Thyroid gland (tissue), 4 donors: Measurements from ENCODE around the gene ELL. TPM values are rescaled to one million over a fixed set of nuclear protein-coding genes. Genes with fewer than 3 reads are reported as not detected.

Source experiments
- DNase-seq, 2 donors: peaks; one replicate each; pipeline ENCODE4 v3.0.0-alpha.2; 2019
- H3K27ac ChIP-seq, 3 donors: fragments of 200-600 bp; sonication (generic); 1 replicate in 2 of 3; 2 replicates in 1 of 3; pipeline ENCODE4 v1.5.1; 2016 to 2019; ENCODE audit warnings: mild to moderate bottlenecking in 1 of 3, moderate library complexity in 1 of 3
- H3K27me3 ChIP-seq: fragments of 200-600 bp; sonication (generic); one replicate; pipeline ENCODE4 v1.5.1; 2019
- H3K36me3 ChIP-seq, 2 donors: fragments of 200-600 bp; sonication (generic); one replicate each; pipeline ENCODE4 v1.5.1; 2016 to 2019
- H3K4me1 ChIP-seq, 2 donors: fragments of 200-600 bp; sonication (generic); one replicate each; pipeline ENCODE4 v1.5.1; 2017 to 2019
- H3K4me3 ChIP-seq, 3 donors: fragments of 200-600 bp; sonication (generic); replicated peaks in 1 of 3; 1 replicate in 2 of 3; 2 replicates in 1 of 3; pipeline ENCODE4 v1.5.1; 2016; ENCODE audit warnings: mild to moderate bottlenecking in 1 of 3
- H3K9me3 ChIP-seq: fragments of 200-600 bp; sonication (generic); one replicate; pipeline ENCODE4 v1.5.1; 2017
- POLR2A ChIP-seq, 2 donors: fragments of 450-650 bp; IDR thresholded peaks; one replicate each; pipeline ENCODE4 v1.6.1; 2017; ENCODE audit warnings: antibody characterized with exemption in 2 of 2, mild to moderate bottlenecking in 2 of 2, moderate library complexity in 1 of 2
- WGBS, 2 donors: methylation state at CpG; one replicate each; pipeline ENCODE4 v1.1.5; 2017; 5-methylcytosine and 5-hydroxymethylcytosine counted together
- intact Hi-C: fragments of 100-400 bp; cut with DNase I; formaldehyde crosslinking; loops from one replicate; pipeline ENCODE4 v1.15.1; 2023
- total RNA-seq, 4 donors: library from RNA; depleted of rRNA; stranded (reverse); fragments of >200 nt; gene quantifications; one replicate each; pipeline ENCODE4 v1.2.3, GENCODE V29; 2016
- TF ChIP-seq, protein P1 (sequence below), 6 experiments: fragments of 200-600 bp in 3 of 6; fragments of 450-650 bp in 3 of 6; sonication (generic) in 3 of 6; IDR thresholded peaks; one replicate each; pipeline ENCODE4 v1.5.1; 2016 to 2019; ENCODE audit warnings: antibody characterized with exemption in 6 of 6, mild to moderate bottlenecking in 2 of 6, inconsistent platforms in 1 of 6, moderate library complexity in 1 of 6

ELL gene
- total RNA-seq, 4 donors from 2014 or later, result 10.8 to 31.0 (median 11.5) TPM

DNA sequence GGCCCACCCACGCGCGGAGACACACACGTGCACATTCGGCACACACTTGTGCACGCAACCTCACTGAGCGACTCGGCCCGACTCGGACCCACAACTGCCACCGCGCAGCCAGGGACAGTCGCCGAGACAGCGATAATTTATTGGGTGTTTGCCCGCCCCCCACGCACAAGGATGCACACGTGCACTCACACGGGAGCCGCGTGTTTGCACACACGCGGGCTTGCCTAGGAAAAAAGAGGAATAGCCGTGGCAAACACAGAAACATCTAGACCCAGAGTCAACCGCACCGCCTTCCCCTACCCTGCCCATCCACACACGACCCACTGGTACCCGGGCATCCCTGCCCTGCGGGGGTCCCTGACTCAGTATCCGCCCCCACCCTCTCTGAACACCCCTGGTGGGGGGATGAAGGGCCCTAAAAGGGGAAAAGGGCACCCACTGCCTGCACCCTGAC is 103.8 kb downstream of the ELL start:
- TF ChIP-seq, protein P1, sequence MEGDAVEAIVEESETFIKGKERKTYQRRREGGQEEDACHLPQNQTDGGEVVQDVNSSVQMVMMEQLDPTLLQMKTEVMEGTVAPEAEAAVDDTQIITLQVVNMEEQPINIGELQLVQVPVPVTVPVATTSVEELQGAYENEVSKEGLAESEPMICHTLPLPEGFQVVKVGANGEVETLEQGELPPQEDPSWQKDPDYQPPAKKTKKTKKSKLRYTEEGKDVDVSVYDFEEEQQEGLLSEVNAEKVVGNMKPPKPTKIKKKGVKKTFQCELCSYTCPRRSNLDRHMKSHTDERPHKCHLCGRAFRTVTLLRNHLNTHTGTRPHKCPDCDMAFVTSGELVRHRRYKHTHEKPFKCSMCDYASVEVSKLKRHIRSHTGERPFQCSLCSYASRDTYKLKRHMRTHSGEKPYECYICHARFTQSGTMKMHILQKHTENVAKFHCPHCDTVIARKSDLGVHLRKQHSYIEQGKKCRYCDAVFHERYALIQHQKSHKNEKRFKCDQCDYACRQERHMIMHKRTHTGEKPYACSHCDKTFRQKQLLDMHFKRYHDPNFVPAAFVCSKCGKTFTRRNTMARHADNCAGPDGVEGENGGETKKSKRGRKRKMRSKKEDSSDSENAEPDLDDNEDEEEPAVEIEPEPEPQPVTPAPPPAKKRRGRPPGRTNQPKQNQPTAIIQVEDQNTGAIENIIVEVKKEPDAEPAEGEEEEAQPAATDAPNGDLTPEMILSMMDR (IDR thresholded peaks at IDR 0.05), result no peak
- no peak for TF ChIP-seq POLR2A (IDR thresholded peaks at IDR 0.05)
- intact Hi-C loops, result loop anchor here (10.0 kb wide), 2 partner anchors 163 to 213 kb away; partner anchors contain the start of gene RAB3A

DNA sequence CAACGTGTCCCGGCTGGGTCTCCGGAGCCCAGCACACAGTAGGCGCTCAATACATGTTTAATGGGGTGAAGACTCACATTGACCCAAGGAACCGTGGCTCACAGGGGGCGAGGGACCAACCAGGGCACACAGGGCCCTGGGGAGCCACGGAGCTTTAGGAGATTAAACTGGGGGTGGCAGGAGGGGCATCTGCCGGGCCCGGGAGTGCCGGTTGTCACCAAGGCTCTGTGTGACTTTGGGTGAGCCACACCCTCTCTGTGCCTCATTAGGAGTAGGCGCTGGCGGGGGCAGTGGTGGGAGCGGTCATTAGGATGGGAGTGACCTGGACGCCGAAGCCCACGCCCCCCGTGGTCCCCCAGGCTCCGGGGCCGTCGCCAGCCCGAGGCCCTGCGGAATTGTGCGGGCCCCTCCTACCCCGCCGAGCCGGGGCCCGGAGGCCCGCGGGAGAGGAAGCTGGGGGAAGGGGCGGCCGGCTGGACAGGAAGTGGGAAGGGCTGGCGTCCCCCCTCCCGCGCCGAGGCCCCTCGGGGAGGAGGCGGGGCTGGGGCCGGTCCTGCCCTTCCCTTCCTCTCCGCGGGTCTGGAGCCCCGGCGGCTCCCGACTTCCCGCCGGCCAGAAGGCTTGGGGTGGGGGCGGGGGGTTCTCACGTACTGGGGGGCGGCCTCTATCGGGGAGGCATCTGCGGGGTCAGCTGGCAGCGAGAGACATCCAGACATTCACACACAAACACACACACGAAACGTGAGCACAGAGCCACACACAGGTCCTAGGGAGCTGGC is 104.4 kb downstream of the ELL start:
- peak; percentile 50 to 62 for DNase-seq
- no peaks in the 10 kb centered on the region for H3K27me3 ChIP-seq
- H3K4me1 ChIP-seq, result peaks cover 44 to 59% of the 10 kb centered on the region in 2 donors
- peak overlapping the region; percentile 87 to 90 (median 90) for H3K27ac ChIP-seq
- WGBS, 2 donors, result 2 to 3% methylated on average over 10 to 11 of the region's 53 CpGs
- H3K36me3 ChIP-seq, result no peaks in the 10 kb centered on the region
- no peaks in the 10 kb centered on the region for H3K9me3 ChIP-seq
- intact Hi-C loops, result loop anchor here (10.0 kb wide), 2 partner anchors 163 to 213 kb away; partner anchors contain the start of gene RAB3A
- H3K4me3 ChIP-seq, result peak overlapping the region in 1 of 3 donors; percentile 38
- TF ChIP-seq POLR2A (IDR thresholded peaks at IDR 0.05), result no peak
- TF ChIP-seq, protein P1 (IDR thresholded peaks at IDR 0.05), result no peak

More for the DNA sequence above, 103.8 kb downstream of the ELL start:
- 15 to 18% methylated on average over 7 to 22 of the region's 30 CpGs for WGBS, 2 donors
- Histone ChIP-seq H3K4me1 (peaks cover 44 to 59% of the 10 kb centered on the region in 2 donors), H3K4me3 (peak overlapping the region in 1 of 3 donors; percentile 38), H3K27me3 (no peaks in the 10 kb centered on the region), H3K27ac (peak overlapping the region; percentile 87 to 90 (median 90)), H3K36me3 (no peaks in the 10 kb centered on the region), H3K9me3 (no peaks in the 10 kb centered on the region)
- no peak for DNase-seq

DNA sequence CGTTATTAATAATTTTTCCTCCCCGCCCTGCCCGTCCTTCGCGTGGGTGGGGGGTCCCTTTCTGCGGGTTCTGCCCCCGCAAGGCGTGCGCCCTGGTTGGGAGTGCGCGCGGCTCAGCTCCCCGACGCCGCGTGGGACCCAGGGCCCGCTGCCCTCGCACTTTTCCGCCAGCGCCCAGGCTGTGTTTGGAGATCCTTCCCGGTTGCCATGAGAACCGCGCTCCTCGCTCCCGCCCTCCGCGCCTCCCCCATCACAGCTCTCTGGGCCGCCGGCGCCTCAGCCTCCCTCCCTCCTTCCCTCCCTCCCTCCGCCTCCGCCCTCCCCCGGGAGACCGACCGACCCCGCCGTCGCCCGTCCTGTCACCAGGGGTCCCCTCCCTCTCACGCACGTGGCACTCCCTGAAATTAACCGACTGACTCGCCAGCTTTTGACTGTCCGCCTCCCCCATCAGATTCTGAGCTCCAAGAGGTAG is 105.1 kb downstream of the ELL start:
- H3K4me1 ChIP-seq, result peaks cover 44 to 59% of the 10 kb centered on the region in 2 donors
- H3K27me3 ChIP-seq, result no peaks in the 10 kb centered on the region
- TF ChIP-seq, protein P1 (IDR thresholded peaks at IDR 0.05), result no peak
- TF ChIP-seq POLR2A (IDR thresholded peaks at IDR 0.05), result no peak
- H3K36me3 ChIP-seq, result no peaks in the 10 kb centered on the region
- intact Hi-C loops, result loop anchor here (10.0 kb wide), 2 partner anchors 162 to 212 kb away; partner anchors contain the start of gene RAB3A
- peak; percentile 71 to 81 for DNase-seq
- H3K9me3 ChIP-seq, result no peaks in the 10 kb centered on the region
- WGBS, 2 donors, result 1% methylated on average over 33 to 41 of the region's 44 CpGs
- peak overlapping the region; percentile 87 to 90 (median 90) for H3K27ac ChIP-seq
- H3K4me3 ChIP-seq, result peak overlapping the region in 1 of 3 donors; percentile 38

DNA sequence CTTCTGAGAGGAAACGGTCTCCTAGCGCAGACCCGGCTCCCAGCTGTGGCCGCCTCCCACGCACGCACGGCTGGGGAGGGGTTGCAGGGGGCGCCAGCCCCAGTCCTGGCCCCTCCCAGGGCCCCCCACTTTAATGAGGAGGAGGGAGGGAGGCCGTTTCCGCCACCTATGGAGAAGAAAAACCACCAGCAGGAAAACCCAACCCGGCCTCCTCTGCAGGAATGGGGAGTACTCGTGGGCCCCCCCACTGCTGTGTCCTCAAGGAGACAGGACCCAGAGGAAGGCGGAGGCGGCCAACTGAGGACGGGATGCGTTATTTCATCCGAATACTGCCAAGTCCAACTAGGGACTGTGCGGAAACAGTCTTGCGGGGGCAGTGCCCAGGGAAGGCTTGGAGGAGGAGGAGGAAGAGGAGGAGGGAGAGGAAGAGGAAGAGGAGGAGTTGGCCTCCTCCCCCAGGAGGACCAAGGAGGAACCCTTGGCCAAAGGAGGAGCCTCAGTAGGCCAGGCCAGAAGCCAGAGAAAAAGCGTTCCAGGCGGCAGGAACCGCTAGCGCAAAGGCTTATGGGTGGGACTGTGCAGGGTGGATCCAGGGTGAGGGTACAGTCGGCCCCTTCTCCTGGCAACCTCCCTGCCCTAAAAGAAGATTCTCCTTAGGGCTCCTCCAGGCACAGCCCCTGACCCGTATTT is 106.5 kb downstream of the ELL start:
- intact Hi-C loops, result loop anchor here (10.0 kb wide), 2 partner anchors 161 to 211 kb away; partner anchors contain the start of gene RAB3A
- DNase-seq, result no peak
- Histone ChIP-seq H3K9me3 (no peaks in the 10 kb centered on the region), H3K4me3 (no peak overlapping the region), H3K4me1 (peaks cover 36 to 45% of the 10 kb centered on the region in 2 donors), H3K27me3 (no peaks in the 10 kb centered on the region), H3K27ac (peak overlapping the region; percentile 62 to 90 (median 90)), H3K36me3 (no peaks in the 10 kb centered on the region)
- TF ChIP-seq, protein P1 (IDR thresholded peaks at IDR 0.05), result no peak
- peak in 1 of 2 donors; percentile 29 for TF ChIP-seq POLR2A (IDR thresholded peaks at IDR 0.05)
- 42 to 50% methylated on average over 24 to 25 of the region's 25 CpGs for WGBS, 2 donors
